ENCODE measurements around the gene PPM1H. TPM values are rescaled to one million over a fixed set of nuclear protein-coding genes. Genes with fewer than 3 reads are reported as not detected.

PPM1H gene
- total and polyA plus RNA-seq, 11 donors, result 1.3 to 9.6 (median 4.9) TPM

DNA sequence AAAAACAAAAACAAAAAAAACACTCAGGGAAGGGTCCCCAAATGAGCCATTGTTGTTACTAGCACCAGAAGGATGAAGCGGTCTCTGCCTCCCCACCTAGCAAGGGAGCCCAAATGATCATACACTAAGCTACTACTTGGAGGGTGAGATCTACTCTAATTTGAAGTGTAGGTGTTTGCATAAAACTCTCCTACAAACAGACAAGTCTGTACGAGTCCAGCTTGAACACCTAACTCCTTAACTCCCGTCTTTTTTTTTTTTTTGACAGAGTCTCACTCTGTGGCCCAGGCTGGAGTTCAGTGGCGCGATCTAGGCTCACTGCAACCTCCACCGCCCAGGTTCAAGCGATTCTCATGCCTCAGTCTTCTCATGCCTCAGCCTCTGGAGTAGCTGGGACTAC, 132.6 kb downstream of the PPM1H start:
- intact Hi-C loops (cut with DNase I), result loop anchor here in 2 of 10 donors (5.0 kb wide), 2 partner anchors 255 to 265 kb away; no protein-coding TSS in a partner anchor
- Histone ChIP-seq H3K27me3 (no peaks in the 10 kb centered on the region), H3K36me3 (peaks cover 0 to 15% (median 4%) of the 10 kb centered on the region in 9 donors), H3K27ac (no peak overlapping the region), H3K4me1 (peaks cover 0 to 6% (median 0%) of the 10 kb centered on the region in 12 donors), H3K9me3 (no peaks in the 10 kb centered on the region), H3K4me3 (no peak overlapping the region)
- ATAC-seq, result no peak
- DNase-seq, result no peak
- WGBS, 4 donors, result 95 to 98% (median 97%) methylated on average over 7 of the region's 7 CpGs
- no peak for TF ChIP-seq CTCF (IDR thresholded peaks at IDR 0.05)
- TF ChIP-seq POLR2A (IDR thresholded peaks at IDR 0.05), result no peak

DNA sequence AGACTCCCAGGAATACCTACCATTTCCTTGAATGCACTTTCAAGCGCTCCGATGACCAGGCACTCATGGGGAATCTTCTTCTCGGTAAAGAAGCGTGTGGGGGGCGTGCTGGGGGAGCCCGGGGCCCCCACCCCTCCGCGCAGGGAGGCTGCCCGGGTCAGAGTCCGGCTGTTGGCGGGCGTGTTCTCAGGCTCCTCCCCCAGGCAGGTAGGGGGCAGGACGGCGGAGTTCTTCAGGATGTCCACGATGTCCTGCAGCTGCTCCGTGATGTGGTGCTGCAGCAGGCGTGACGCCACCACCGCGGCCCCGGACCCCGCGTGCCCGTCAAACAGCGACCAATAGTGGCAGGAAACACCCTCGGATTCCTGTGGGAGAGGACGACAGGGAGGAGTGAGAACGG, 133.2 kb downstream of the PPM1H start:
- ATAC-seq, result peak in 1 of 4 donors; percentile 21
- H3K36me3 ChIP-seq, result peaks cover 0 to 15% (median 4%) of the 10 kb centered on the region in 9 donors
- TF ChIP-seq POLR2A (IDR thresholded peaks at IDR 0.05), result no peak
- no peak for TF ChIP-seq CTCF (IDR thresholded peaks at IDR 0.05)
- peaks cover 0 to 6% (median 0%) of the 10 kb centered on the region in 12 donors for H3K4me1 ChIP-seq
- H3K4me3 ChIP-seq, result no peak overlapping the region
- no peak for DNase-seq
- H3K9me3 ChIP-seq, result no peaks in the 10 kb centered on the region
- H3K27ac ChIP-seq, result no peak overlapping the region
- H3K27me3 ChIP-seq, result no peaks in the 10 kb centered on the region
- WGBS, 4 donors, result 89 to 90% (median 90%) methylated on average over 15 to 28 of the region's 28 CpGs
- intact Hi-C loops (cut with DNase I), result loop anchor here in 2 of 10 donors (5.0 kb wide), 2 partner anchors 256 to 266 kb away; no protein-coding TSS in a partner anchor

DNA sequence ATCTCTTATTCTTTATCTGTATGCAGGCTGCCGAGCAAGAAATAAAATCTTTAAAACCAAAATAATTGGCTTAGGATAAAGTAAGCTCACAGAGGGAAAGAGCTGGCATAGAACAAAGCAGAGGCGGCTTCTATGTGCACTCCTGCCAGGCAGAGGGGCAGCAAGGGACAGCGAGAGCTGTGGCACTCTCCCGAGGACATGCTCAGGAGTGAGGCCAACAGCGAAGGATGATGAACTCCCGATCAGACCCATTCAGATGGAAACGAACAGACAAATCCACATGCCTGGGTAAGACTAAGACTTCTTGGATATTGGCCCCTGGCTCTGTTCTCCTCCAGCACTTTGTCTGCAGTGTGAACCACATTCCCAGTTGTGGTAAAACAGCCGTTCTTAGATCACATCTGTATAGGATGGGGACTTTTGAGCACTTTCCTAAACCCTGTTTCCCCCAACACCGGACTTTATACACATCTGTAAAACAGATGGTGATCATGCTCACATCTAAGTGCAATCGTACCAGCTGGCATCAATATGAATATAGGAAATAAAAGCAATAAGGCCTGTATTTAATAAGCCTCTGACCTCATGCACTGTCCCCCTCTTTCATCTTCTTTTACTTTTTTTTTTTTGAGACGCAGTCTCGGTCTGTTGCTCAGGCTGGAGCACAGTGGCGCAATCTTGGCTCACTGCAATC, 134.1 kb downstream of the PPM1H start:
- intact Hi-C loops (cut with DNase I), result loop anchor here in 2 of 10 donors (5.0 kb wide), 2 partner anchors 256 to 266 kb away; no protein-coding TSS in a partner anchor
- Histone ChIP-seq H3K4me3 (no peak overlapping the region), H3K27ac (no peak overlapping the region), H3K27me3 (no peaks in the 10 kb centered on the region), H3K36me3 (peaks cover 0 to 15% (median 4%) of the 10 kb centered on the region in 9 donors), H3K4me1 (peaks cover 0 to 6% (median 0%) of the 10 kb centered on the region in 12 donors), H3K9me3 (no peaks in the 10 kb centered on the region)
- TF ChIP-seq CTCF (IDR thresholded peaks at IDR 0.05) (no peak), POLR2A (IDR thresholded peaks at IDR 0.05) (no peak)
- ATAC-seq, result no peak
- no peak for DNase-seq
- WGBS, 4 donors, result 88 to 92% (median 91%) methylated on average over 13 of the region's 13 CpGs

DNA sequence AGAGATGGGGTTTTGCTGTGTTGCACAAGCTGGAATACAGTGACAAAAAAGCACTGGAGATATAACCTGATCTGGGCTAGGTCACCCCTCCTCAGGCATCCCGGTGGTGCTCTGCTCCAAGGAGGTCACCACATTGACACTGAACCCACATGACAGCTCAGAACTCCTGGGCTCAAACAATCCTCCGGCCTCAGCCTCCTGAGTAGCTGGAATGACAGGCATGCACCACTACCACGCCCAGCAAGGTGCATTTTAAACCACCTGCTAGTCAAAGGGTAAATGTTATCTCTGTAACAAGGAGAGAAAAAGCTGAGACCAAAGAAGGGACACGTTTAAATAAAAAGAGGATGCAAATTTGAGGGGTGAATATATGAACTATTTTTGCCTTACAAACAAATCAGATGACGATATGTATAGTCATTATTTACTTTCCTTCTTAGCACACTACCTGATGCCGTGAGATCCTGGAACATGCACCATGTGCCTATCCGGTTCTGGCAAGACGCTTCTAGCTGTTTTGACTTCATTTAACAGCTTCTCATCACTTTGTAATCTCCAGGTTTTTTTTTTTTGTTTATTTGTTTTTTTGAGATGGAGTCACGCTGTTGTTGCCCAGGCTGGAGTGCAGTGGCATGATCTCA, 135.1 kb downstream of the PPM1H start:
- intact Hi-C loops (cut with DNase I), result loop anchor here (1.0 to 10.0 kb wide), 10 partner anchors 165 to 363 kb away; no protein-coding TSS in a partner anchor
- no peak overlapping the region for H3K4me3 ChIP-seq
- H3K4me1 ChIP-seq, result no peaks in the 10 kb centered on the region
- ATAC-seq (no peak), DNase-seq (no peak)
- peaks cover 0 to 15% (median 4%) of the 10 kb centered on the region in 9 donors for H3K36me3 ChIP-seq
- no peak overlapping the region for H3K27ac ChIP-seq
- no peaks in the 10 kb centered on the region for H3K9me3 ChIP-seq
- no peaks in the 10 kb centered on the region for H3K27me3 ChIP-seq
- TF ChIP-seq POLR2A (IDR thresholded peaks at IDR 0.05) (no peak), CTCF (IDR thresholded peaks at IDR 0.05) (no peak)
- 83 to 84% (median 83%) methylated on average over 9 of the region's 9 CpGs for WGBS, 4 donors

Data from heart left ventricle (tissue), 16 donors.